Glutamatergic neuron (in vitro differentiated cells): ENCODE measurements around the gene NAA38. TPM values are rescaled to one million over a fixed set of nuclear protein-coding genes. Genes with fewer than 3 reads are reported as not detected.

ENCODE experiments used
- DNase-seq: peaks from one replicate; pipeline ENCODE4 v3.0.0; 2022
- H3K27ac Mint-ChIP-seq: one replicate; pipeline ENCODE4 v1.8.0; 2020; ENCODE audit warnings: mild to moderate bottlenecking, mixed read lengths, inconsistent platforms; ENCODE audit not compliant: unreplicated experiment
- H3K27me3 Mint-ChIP-seq: one replicate; pipeline ENCODE4 v1.8.0; 2020; ENCODE audit warnings: mild to moderate bottlenecking, moderate library complexity, mixed read lengths, inconsistent platforms; ENCODE audit not compliant: unreplicated experiment
- H3K36me3 Mint-ChIP-seq: one replicate; pipeline ENCODE4 v1.8.0; 2020; ENCODE audit warnings: mild to moderate bottlenecking, mixed read lengths, inconsistent platforms; ENCODE audit not compliant: unreplicated experiment
- H3K4me1 Mint-ChIP-seq: one replicate; pipeline ENCODE4 v1.8.0; 2020; ENCODE audit warnings: mild to moderate bottlenecking, low read depth, mixed read lengths, inconsistent platforms; ENCODE audit not compliant: unreplicated experiment
- H3K4me3 Mint-ChIP-seq: one replicate; pipeline ENCODE4 v1.8.0; 2020; ENCODE audit warnings: mild to moderate bottlenecking, mixed read lengths, inconsistent platforms; ENCODE audit not compliant: unreplicated experiment
- H3K9me3 Mint-ChIP-seq: one replicate; pipeline ENCODE4 v1.8.0; 2020; ENCODE audit warnings: mild to moderate bottlenecking, moderate library complexity, mixed read lengths, inconsistent platforms; ENCODE audit not compliant: unreplicated experiment
- CTCF ChIP-seq: fragments of 200-600 bp; sonication (generic); IDR thresholded peaks from one replicate; pipeline ENCODE4 v1.5.0; 2021; ENCODE audit not compliant: partially characterized antibody, unreplicated experiment
- long read RNA-seq: library from polyadenylated mRNA; unstranded; transcript quantifications from one replicate; pipeline ENCODE4 v2.0.0, GENCODE V29; 2020; ENCODE audit not compliant: unreplicated experiment
- total RNA-seq: library from RNA; stranded (reverse); fragmentation: NEBNext Ultra II Directional; extraction: Animal tissue kit (Norgen Biotek cat#: 25700); gene quantifications from one replicate; pipeline ENCODE4 v1.2.1, GENCODE V29; 2021; ENCODE audit not compliant: unreplicated experiment

Gene NAA38
- 49.7 TPM for total RNA-seq
- long read RNA-seq, transcript NAA38-206 (2 exons, 424 nt), result minor isoform, 12 of 75 reads
- long read RNA-seq, transcript NAA38-201 (2 exons, 999 nt), result major isoform, 29 of 75 reads
- long read RNA-seq, transcript NAA38-205 (3 exons, 852 nt), result minor isoform, 22 of 75 reads
- long read RNA-seq, partial matches to known transcripts, result 1 of 75 reads
- long read RNA-seq, other reads (novel, unspliced or antisense), result 9 of 75 reads

- peaks cover 13% of the 10 kb centered on the region for H3K9me3 Mint-ChIP-seq
- DNase-seq, result peak; percentile 91
- peaks cover 20% of the 10 kb centered on the region for H3K27me3 Mint-ChIP-seq
- peaks cover 15% of the 10 kb centered on the region for H3K4me1 Mint-ChIP-seq
- TF ChIP-seq CTCF, result no peak
- H3K4me3 Mint-ChIP-seq, result no peak within 1 kb of the TSS
- H3K36me3 Mint-ChIP-seq, result no peaks in the 10 kb centered on the region
- no peak within 1 kb of the TSS for H3K27ac Mint-ChIP-seq
These were observed at the start of gene NAA38 for GRCh38 chr17:7856811-7857712. Gene NAA38, minus strand, starts transcription at chr17:7857559. Its CDS starts 96 bp downstream, at chr17:7857463.

GRCh38 chr17:7903154-7904103 is 46.1 kb upstream of the NAA38 start:
- TF ChIP-seq CTCF, result no peak
- H3K27me3 Mint-ChIP-seq, result peaks cover 2% of the 10 kb centered on the region
- H3K4me3 Mint-ChIP-seq, result no peak overlapping the region
- peaks cover 7% of the 10 kb centered on the region for H3K4me1 Mint-ChIP-seq
- peaks cover 24% of the 10 kb centered on the region for H3K36me3 Mint-ChIP-seq
- no peak for DNase-seq
- no peak overlapping the region for H3K27ac Mint-ChIP-seq
- H3K9me3 Mint-ChIP-seq, result peaks cover 3% of the 10 kb centered on the region

GRCh38 chr17:7897773-7898172 is 40.4 kb upstream of the NAA38 start:
- Mint-ChIP-seq H3K9me3 (peaks cover 3% of the 10 kb centered on the region), H3K27ac (no peak overlapping the region), H3K36me3 (peaks cover 16% of the 10 kb centered on the region), H3K27me3 (peaks cover 5% of the 10 kb centered on the region), H3K4me1 (peaks cover 9% of the 10 kb centered on the region), H3K4me3 (no peak overlapping the region)
- no peak for TF ChIP-seq CTCF
- no peak for DNase-seq

- Mint-ChIP-seq H3K27ac (no peak overlapping the region), H3K27me3 (peaks cover 5% of the 10 kb centered on the region), H3K36me3 (peaks cover 16% of the 10 kb centered on the region), H3K9me3 (peaks cover 3% of the 10 kb centered on the region), H3K4me1 (peaks cover 10% of the 10 kb centered on the region), H3K4me3 (no peak overlapping the region)
- DNase-seq, result no peak
- no peak for TF ChIP-seq CTCF
These were observed 39.7 kb upstream of the NAA38 start for GRCh38 chr17:7897090-7897489.
